Hepatocyte (in vitro differentiated cells): ENCODE measurements around the gene SIK3. TPM values are rescaled to one million over a fixed set of nuclear protein-coding genes. Genes with fewer than 3 reads are reported as not detected.
"Not testable (repeated sequence)": the region's sequence is repeated elsewhere in the genome, so short reads cannot be mapped to it uniquely, and the experiment has no call there.

Experiments used
- DNase-seq: peaks from one replicate; pipeline ENCODE4 v3.0.0-alpha.2; 2016; ENCODE audit warnings: low spot score
- H2AFZ ChIP-seq: fragments of 200-600 bp; sonication (generic); 2 replicates; pipeline ENCODE4 v1.6.0; 2016; ENCODE audit warnings: antibody characterized with exemption, mild to moderate bottlenecking
- H3K27ac ChIP-seq: fragments of 200-600 bp; sonication (generic); 2 replicates; pipeline ENCODE4 v1.5.1; 2016; ENCODE audit warnings: mild to moderate bottlenecking
- H3K27me3 ChIP-seq: fragments of 200-600 bp; sonication (generic); 2 replicates; pipeline ENCODE4 v1.6.1; 2016
- H3K36me3 ChIP-seq: fragments of 200-600 bp; sonication (generic); replicated peaks from 2 replicates; pipeline ENCODE4 v1.5.1; 2016; ENCODE audit warnings: low read depth; ENCODE audit not compliant: insufficient read depth
- H3K4me1 ChIP-seq: fragments of 200-600 bp; sonication (generic); 2 replicates; pipeline ENCODE4 v1.5.1; 2016; ENCODE audit warnings: mild to moderate bottlenecking, moderate library complexity; ENCODE audit not compliant: insufficient read depth
- H3K4me2 ChIP-seq: fragments of 200-600 bp; sonication (generic); 2 replicates; pipeline ENCODE4 v1.6.0; 2016
- H3K4me3 ChIP-seq: fragments of 200-600 bp; sonication (generic); 2 replicates; pipeline ENCODE4 v1.5.1; 2016; ENCODE audit warnings: mild to moderate bottlenecking
- H3K79me2 ChIP-seq: fragments of 200-600 bp; sonication (generic); 2 replicates; pipeline ENCODE4 v1.6.0; 2017; ENCODE audit warnings: mild to moderate bottlenecking
- H3K9me2 ChIP-seq: fragments of 200-600 bp; sonication (generic); replicated peaks from 2 replicates; pipeline ENCODE4 v1.6.0; 2017; ENCODE audit warnings: mild to moderate bottlenecking; ENCODE audit not compliant: insufficient read depth
- H3K9me3 ChIP-seq: fragments of 200-600 bp; sonication (generic); 2 replicates; pipeline ENCODE4 v1.5.1; 2016; ENCODE audit warnings: low read depth, mild to moderate bottlenecking
- H4K20me1 ChIP-seq: fragments of 200-600 bp; sonication (generic); 2 replicates; pipeline ENCODE4 v1.6.0; 2016; ENCODE audit warnings: mild to moderate bottlenecking; ENCODE audit not compliant: insufficient read depth, poor library complexity, severe bottlenecking
- EZH2 ChIP-seq: fragments of 200-600 bp; sonication (generic); IDR thresholded peaks from 2 replicates; pipeline ENCODE4 v1.6.1; 2016; ENCODE audit warnings: antibody characterized with exemption, mild to moderate bottlenecking, borderline replicate concordance
- EZH2phosphoT487 ChIP-seq: fragments of 200-600 bp; sonication (generic); IDR thresholded peaks from one replicate; pipeline ENCODE4 v1.6.1; 2018; ENCODE audit warnings: antibody characterized with exemption, mild to moderate bottlenecking, low read depth, moderate library complexity; ENCODE audit not compliant: unreplicated experiment, severe bottlenecking
- WGBS: methylation state at CpG from one replicate; pipeline ENCODE4 v1.1.6; 2016; ENCODE audit warnings: low lambda C conversion rate; ENCODE audit errors: missing lambda C conversion rate; 5-methylcytosine and 5-hydroxymethylcytosine counted together
- polyA plus RNA-seq: library from polyadenylated mRNA; unstranded; fragments of >200 nt; fragmentation: Nextera tagmentation; extraction: Ambion mirVana; gene quantifications from 2 replicates; pipeline ENCODE4 v1.2.1, GENCODE V29; 2016
- total RNA-seq: library from RNA; depleted of rRNA; stranded (reverse); fragments of >200 nt; gene quantifications from 2 replicates; pipeline ENCODE4 v1.2.3, GENCODE V29; 2014
- TF ChIP-seq, protein P1 (sequence below): fragments of 200-600 bp; sonication (generic); IDR thresholded peaks from 2 replicates; pipeline ENCODE4 v1.5.1; 2016; ENCODE audit warnings: antibody characterized with exemption, mild to moderate bottlenecking; ENCODE audit not compliant: poor library complexity

Gene SIK3
- total and polyA plus RNA-seq, 2 experiments from 2014 or later: 15.8 to 17.7 TPM

DNA sequence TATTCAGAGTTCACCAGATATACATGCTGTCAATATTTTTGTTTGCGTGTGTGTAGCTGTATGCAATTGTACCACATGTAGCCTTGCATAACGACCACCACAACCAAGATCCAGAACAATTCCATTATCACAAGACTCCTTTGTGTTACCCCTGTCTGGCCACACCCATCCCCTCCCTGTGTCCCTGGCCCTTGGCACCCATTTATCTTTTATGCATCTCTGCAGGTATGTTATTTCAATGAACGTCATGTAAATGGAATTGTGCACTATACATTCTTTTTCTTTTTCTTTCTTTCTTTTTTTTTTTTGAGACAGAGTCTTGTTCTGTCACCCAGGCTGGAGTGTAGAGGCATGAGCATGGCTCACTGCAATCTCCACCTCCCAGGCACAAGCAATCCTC is 36.2 kb upstream of the SIK3 start:
- H3K4me2 ChIP-seq: no peak overlapping the region
- no peaks in the 10 kb centered on the region for H3K9me2 ChIP-seq
- H3K4me1 ChIP-seq: no peaks in the 10 kb centered on the region
- DNase-seq: no peak
- H3K79me2 ChIP-seq: no peaks in the 10 kb centered on the region
- H3K27me3 ChIP-seq: no peaks in the 10 kb centered on the region
- H3K9me3 ChIP-seq: no peaks in the 10 kb centered on the region
- H3K27ac ChIP-seq: no peak overlapping the region
- no peak for TF ChIP-seq EZH2phosphoT487
- no peak for TF ChIP-seq EZH2
- TF ChIP-seq, protein P1, sequence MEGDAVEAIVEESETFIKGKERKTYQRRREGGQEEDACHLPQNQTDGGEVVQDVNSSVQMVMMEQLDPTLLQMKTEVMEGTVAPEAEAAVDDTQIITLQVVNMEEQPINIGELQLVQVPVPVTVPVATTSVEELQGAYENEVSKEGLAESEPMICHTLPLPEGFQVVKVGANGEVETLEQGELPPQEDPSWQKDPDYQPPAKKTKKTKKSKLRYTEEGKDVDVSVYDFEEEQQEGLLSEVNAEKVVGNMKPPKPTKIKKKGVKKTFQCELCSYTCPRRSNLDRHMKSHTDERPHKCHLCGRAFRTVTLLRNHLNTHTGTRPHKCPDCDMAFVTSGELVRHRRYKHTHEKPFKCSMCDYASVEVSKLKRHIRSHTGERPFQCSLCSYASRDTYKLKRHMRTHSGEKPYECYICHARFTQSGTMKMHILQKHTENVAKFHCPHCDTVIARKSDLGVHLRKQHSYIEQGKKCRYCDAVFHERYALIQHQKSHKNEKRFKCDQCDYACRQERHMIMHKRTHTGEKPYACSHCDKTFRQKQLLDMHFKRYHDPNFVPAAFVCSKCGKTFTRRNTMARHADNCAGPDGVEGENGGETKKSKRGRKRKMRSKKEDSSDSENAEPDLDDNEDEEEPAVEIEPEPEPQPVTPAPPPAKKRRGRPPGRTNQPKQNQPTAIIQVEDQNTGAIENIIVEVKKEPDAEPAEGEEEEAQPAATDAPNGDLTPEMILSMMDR: no peak
- WGBS: 86% methylated on average over 3 of the region's 3 CpGs
- no peaks in the 10 kb centered on the region for H4K20me1 ChIP-seq
- no peak overlapping the region for H3K4me3 ChIP-seq
- no peak overlapping the region for H2AFZ ChIP-seq
- H3K36me3 ChIP-seq: no peaks in the 10 kb centered on the region

DNA sequence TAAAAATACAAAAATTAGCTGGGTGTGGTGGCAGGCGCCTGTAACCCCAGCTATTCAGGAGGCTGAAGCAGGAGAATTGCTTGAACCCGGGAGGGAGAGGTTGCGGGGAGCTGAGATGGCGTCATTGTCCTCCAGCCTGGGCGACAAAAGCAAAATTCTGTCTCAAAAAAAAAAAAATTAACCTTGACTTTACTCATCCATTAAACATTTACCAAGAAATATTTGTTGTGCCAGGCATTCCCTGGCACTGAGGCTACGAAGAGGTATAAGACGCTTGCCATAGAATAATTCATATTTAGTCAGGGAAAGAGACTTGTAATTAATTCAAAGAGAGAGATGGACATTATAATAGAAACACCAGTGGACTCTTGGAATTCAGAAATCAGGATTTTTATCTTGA is 32.7 kb upstream of the SIK3 start:
- Histone ChIP-seq H4K20me1 (no peaks in the 10 kb centered on the region), H3K4me1 (no peaks in the 10 kb centered on the region), H3K4me2 (no peak overlapping the region), H3K36me3 (no peaks in the 10 kb centered on the region), H3K4me3 (no peak overlapping the region), H3K27me3 (no peaks in the 10 kb centered on the region), H3K27ac (no peak overlapping the region), H2AFZ (no peak overlapping the region), H3K9me3 (no peaks in the 10 kb centered on the region), H3K79me2 (no peaks in the 10 kb centered on the region), H3K9me2 (no peaks in the 10 kb centered on the region)
- no peak for DNase-seq
- WGBS: 95% methylated on average over 7 of the region's 7 CpGs
- TF ChIP-seq EZH2phosphoT487: no peak

DNA sequence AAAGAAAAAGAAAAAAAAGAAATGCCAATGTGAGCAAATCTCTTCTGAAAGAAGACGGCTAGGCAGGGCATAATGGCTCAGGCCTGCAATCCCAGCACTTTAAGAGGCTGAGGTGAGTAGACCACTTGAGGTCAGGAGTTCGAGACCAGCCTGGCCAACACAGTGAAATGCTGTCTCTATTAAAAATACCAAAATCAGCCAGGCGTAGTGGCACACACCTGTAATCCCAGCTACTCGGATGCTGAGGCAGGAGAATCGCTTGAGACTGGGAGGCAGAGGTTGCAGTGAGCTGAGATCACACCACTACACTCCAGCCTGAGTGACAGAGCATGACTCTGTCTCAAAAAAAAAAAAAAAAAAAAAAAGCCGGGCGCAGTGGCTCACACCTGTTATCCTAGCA is 32.2 kb upstream of the SIK3 start:
- WGBS: 95% methylated on average over 7 of the region's 7 CpGs
- not testable (repeated sequence) for H3K27me3 ChIP-seq, H3K36me3 ChIP-seq, DNase-seq, H3K4me1 ChIP-seq, H4K20me1 ChIP-seq, H3K27ac ChIP-seq, H3K9me3 ChIP-seq, H2AFZ ChIP-seq, H3K4me2 ChIP-seq, H3K4me3 ChIP-seq, H3K9me2 ChIP-seq, H3K79me2 ChIP-seq

DNA sequence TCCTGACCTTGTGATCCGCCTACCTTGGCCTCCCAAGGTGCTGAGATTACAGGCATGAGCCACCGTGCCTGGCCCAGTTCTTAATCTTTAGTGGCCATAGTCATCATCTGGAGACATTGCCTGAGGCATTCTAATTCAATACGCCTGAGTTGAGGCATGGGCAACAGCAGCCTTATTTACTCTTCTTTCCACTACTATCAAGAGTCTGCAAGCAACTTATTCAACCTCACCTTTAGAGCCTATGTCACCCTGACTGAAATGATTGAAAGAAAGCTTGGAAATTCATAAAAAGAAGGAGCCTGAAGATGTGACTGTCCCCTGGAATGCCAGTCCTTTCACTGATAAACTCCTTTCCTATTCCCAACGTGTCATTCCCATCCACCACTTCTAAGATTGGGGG is 30.1 kb upstream of the SIK3 start:
- no peak overlapping the region for H3K4me2 ChIP-seq

More for the DNA sequence above, 30.1 kb upstream of the SIK3 start:
- no peaks in the 10 kb centered on the region for H3K9me2 ChIP-seq
- H3K79me2 ChIP-seq: no peaks in the 10 kb centered on the region
- H3K27me3 ChIP-seq: no peaks in the 10 kb centered on the region
- DNase-seq: no peak
- no peaks in the 10 kb centered on the region for H3K9me3 ChIP-seq
- H3K27ac ChIP-seq: no peak overlapping the region
- H3K36me3 ChIP-seq: no peaks in the 10 kb centered on the region
- no peak overlapping the region for H3K4me3 ChIP-seq
- 76% methylated on average over 4 of the region's 4 CpGs for WGBS
- TF ChIP-seq, protein P1: no peak
- TF ChIP-seq EZH2phosphoT487 (no peak), EZH2 (no peak)
- H4K20me1 ChIP-seq: no peaks in the 10 kb centered on the region
- H3K4me1 ChIP-seq: no peaks in the 10 kb centered on the region
- no peak overlapping the region for H2AFZ ChIP-seq
